Measurements from ENCODE around the gene CRYBA4. TPM values are rescaled to one million over a fixed set of nuclear protein-coding genes. Genes with fewer than 3 reads are reported as not detected.

Gene CRYBA4
- total RNA-seq, 1 donor from 2014 or later: 1.0 TPM

GRCh38 chr22:26589845-26590736 lies 31.7 kb upstream of the CRYBA4 start, which contains the start of gene TPST2:
Gene TPST2 (minus strand): TSS chr22:26590132. CDS start chr22:26541630, 48,502 bp downstream.
- DNase-seq (ENCODE audit: extremely low spot score, unreplicated experiment): peak; percentile 85
- Mint-ChIP-seq H3K36me3 (peaks cover 6% of the 10 kb centered on the region), H3K27ac (peak within 1 kb of the TSS; percentile 89), H3K4me3 (peak within 1 kb of the TSS; percentile 90), H3K4me1 (ENCODE audit: unreplicated experiment) (peaks cover 4% of the 10 kb centered on the region), H3K27me3 (peaks cover 26% of the 10 kb centered on the region), H3K9me3 (no peaks in the 10 kb centered on the region)
- TF ChIP-seq, protein P1, sequence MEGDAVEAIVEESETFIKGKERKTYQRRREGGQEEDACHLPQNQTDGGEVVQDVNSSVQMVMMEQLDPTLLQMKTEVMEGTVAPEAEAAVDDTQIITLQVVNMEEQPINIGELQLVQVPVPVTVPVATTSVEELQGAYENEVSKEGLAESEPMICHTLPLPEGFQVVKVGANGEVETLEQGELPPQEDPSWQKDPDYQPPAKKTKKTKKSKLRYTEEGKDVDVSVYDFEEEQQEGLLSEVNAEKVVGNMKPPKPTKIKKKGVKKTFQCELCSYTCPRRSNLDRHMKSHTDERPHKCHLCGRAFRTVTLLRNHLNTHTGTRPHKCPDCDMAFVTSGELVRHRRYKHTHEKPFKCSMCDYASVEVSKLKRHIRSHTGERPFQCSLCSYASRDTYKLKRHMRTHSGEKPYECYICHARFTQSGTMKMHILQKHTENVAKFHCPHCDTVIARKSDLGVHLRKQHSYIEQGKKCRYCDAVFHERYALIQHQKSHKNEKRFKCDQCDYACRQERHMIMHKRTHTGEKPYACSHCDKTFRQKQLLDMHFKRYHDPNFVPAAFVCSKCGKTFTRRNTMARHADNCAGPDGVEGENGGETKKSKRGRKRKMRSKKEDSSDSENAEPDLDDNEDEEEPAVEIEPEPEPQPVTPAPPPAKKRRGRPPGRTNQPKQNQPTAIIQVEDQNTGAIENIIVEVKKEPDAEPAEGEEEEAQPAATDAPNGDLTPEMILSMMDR (conservative IDR thresholded peaks at IDR 0.05): no peak

GRCh38 chr22:26592421-26592891 lies 29.3 kb upstream of the CRYBA4 start:
- no peak for DNase-seq (ENCODE audit: extremely low spot score, unreplicated experiment)
- H3K4me1 Mint-ChIP-seq (ENCODE audit: unreplicated experiment): peaks cover 14% of the 10 kb centered on the region
- no peaks in the 10 kb centered on the region for H3K9me3 Mint-ChIP-seq
- TF ChIP-seq, protein P1 (conservative IDR thresholded peaks at IDR 0.05): no peak
- peaks cover 37% of the 10 kb centered on the region for H3K27me3 Mint-ChIP-seq
- peaks cover 6% of the 10 kb centered on the region for H3K36me3 Mint-ChIP-seq
- H3K27ac Mint-ChIP-seq: peak overlapping the region; percentile 2
- H3K4me3 Mint-ChIP-seq: peak overlapping the region; percentile 18

DNA sequence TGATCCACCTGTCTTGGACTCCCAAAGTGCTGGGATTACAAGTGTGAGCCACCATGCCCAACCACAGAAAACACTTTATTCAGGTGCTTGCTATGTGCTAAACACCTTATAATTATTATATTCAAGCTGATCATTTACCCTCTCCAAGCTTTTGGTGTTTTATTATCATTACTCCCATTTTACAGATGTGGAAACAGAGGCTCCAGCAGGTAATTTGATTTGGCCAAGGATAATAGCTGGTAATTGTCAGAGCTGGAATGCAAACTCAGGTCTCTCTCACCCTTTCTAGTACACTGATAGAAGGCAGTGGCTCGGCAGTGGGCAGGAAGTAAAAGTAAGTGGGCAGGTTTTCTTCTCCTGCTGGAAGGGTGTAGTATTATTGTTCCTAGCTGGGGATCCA lies 28.0 kb upstream of the CRYBA4 start:
- Mint-ChIP-seq H3K27ac (no peak overlapping the region), H3K9me3 (no peaks in the 10 kb centered on the region), H3K4me1 (ENCODE audit: unreplicated experiment) (peaks cover 15% of the 10 kb centered on the region), H3K27me3 (peaks cover 43% of the 10 kb centered on the region), H3K4me3 (no peak overlapping the region), H3K36me3 (no peaks in the 10 kb centered on the region)
- no peak for DNase-seq (ENCODE audit: extremely low spot score, unreplicated experiment)
- TF ChIP-seq, protein P1 (conservative IDR thresholded peaks at IDR 0.05): no peak

- TF ChIP-seq, protein P1 (conservative IDR thresholded peaks at IDR 0.05): no peak
- Mint-ChIP-seq H3K36me3 (no peaks in the 10 kb centered on the region), H3K9me3 (no peaks in the 10 kb centered on the region), H3K27ac (peak overlapping the region; percentile 33), H3K4me3 (no peak overlapping the region), H3K4me1 (ENCODE audit: unreplicated experiment) (peaks cover 12% of the 10 kb centered on the region), H3K27me3 (peaks cover 55% of the 10 kb centered on the region)
- DNase-seq (ENCODE audit: extremely low spot score, unreplicated experiment): no peak
These were observed 24.7 kb upstream of the CRYBA4 start for GRCh38 chr22:26597026-26597425.

GRCh38 chr22:26597480-26597879 lies 24.3 kb upstream of the CRYBA4 start:
- Mint-ChIP-seq H3K27ac (peak overlapping the region; percentile 33), H3K27me3 (peaks cover 51% of the 10 kb centered on the region), H3K36me3 (no peaks in the 10 kb centered on the region), H3K4me1 (ENCODE audit: unreplicated experiment) (peaks cover 12% of the 10 kb centered on the region), H3K9me3 (no peaks in the 10 kb centered on the region), H3K4me3 (no peak overlapping the region)
- no peak for DNase-seq (ENCODE audit: extremely low spot score, unreplicated experiment)
- TF ChIP-seq, protein P1 (conservative IDR thresholded peaks at IDR 0.05): no peak

Measured in type B pancreatic cell (in vitro differentiated cells).